ENCODE data around the gene MDH2. TPM values are rescaled to one million over a fixed set of nuclear protein-coding genes. Genes with fewer than 3 reads are reported as not detected.
"Not testable (repeated sequence)": the region's sequence is repeated elsewhere in the genome, so short reads cannot be mapped to it uniquely, and the experiment has no call there.

MDH2 gene
- polyA plus RNA-seq (2011; rRNA removed) (116 and 160 TPM in 2 replicates), polyA minus RNA-seq (2011; rRNA and poly(A)+ RNA removed) (240 and 313 TPM in 2 replicates)

- H3K4me3 ChIP-seq (ENCODE audit: low read depth, low read length): peak within 1 kb of the TSS; percentile 100
- CTCF ChIA-PET: interaction anchor here (0.6 to 1.6 kb wide), 2 partner anchors 22 to 40 kb away, joined by 3 to 4 read pairs; no protein-coding TSS in a partner anchor
- POLR2A ChIA-PET: interaction anchor here (0.5 to 1.9 kb wide), 19 partner anchors 10 to 409 kb away, joined by 3 to 9 read pairs (median 4); no protein-coding TSS in a partner anchor
- peak; percentile 83 for DNase-seq (ENCODE audit: low read depth, low spot score)
- H3K9me3 ChIP-seq (ENCODE audit: control insufficient read depth, insufficient read depth, low read length): no peaks in the 10 kb centered on the region; the same call in 1 of the 2 replicates
- peak within 1 kb of the TSS; percentile 98 for H3K27ac ChIP-seq (ENCODE audit: low read depth, low read length)
- TF ChIP-seq CTCF (IDR thresholded peaks at IDR 0.05; ENCODE audit: low read depth, low read length): no peak
- no peaks in the 10 kb centered on the region for H3K27me3 ChIP-seq (ENCODE audit: control insufficient read depth, insufficient read depth, low read length)
These were observed at the start of gene MDH2, which contains the start of gene STYXL1 for GRCh38 chr7:76047811-76048667. Gene MDH2, plus strand, starts transcription at chr7:76048106. Its CDS starts 55 bp downstream, at chr7:76048161. Gene STYXL1, minus strand, starts transcription at chr7:76048000. Its CDS starts 17,477 bp downstream, at chr7:76030523.

GRCh38 chr7:76000566-76000965 lies 47.3 kb upstream of the MDH2 start:
- no peaks in the 10 kb centered on the region; the same call in 1 of the 2 replicates for H3K9me3 ChIP-seq (ENCODE audit: control insufficient read depth, insufficient read depth, low read length)
- TF ChIP-seq CTCF (IDR thresholded peaks at IDR 0.05; ENCODE audit: low read depth, low read length): no peak
- CTCF ChIA-PET: no interaction called here
- no peaks in the 10 kb centered on the region for H3K27me3 ChIP-seq (ENCODE audit: control insufficient read depth, insufficient read depth, low read length)
- DNase-seq (ENCODE audit: low read depth, low spot score): no peak
- POLR2A ChIA-PET: no interaction called here
- H3K4me3 ChIP-seq (ENCODE audit: low read depth, low read length): no peak overlapping the region
- H3K27ac ChIP-seq (ENCODE audit: low read depth, low read length): no peak overlapping the region

- Histone ChIP-seq H3K4me3 (ENCODE audit: low read depth, low read length) (no peak overlapping the region), H3K9me3 (ENCODE audit: control insufficient read depth, insufficient read depth, low read length) (no peaks in the 10 kb centered on the region; the same call in 1 of the 2 replicates), H3K27ac (ENCODE audit: low read depth, low read length) (no peak overlapping the region), H3K27me3 (ENCODE audit: control insufficient read depth, insufficient read depth, low read length) (no peaks in the 10 kb centered on the region)
- CTCF ChIA-PET: no interaction called here
- DNase-seq (ENCODE audit: low read depth, low spot score): no peak
- TF ChIP-seq CTCF (IDR thresholded peaks at IDR 0.05; ENCODE audit: low read depth, low read length): no peak
- POLR2A ChIA-PET: no interaction called here
These were observed 45.8 kb upstream of the MDH2 start for GRCh38 chr7:76002139-76002538.

- POLR2A ChIA-PET: no interaction called here
- CTCF ChIA-PET: no interaction called here
- Histone ChIP-seq H3K4me3 (ENCODE audit: low read depth, low read length) (no peak overlapping the region), H3K9me3 (ENCODE audit: control insufficient read depth, insufficient read depth, low read length) (no peaks in the 10 kb centered on the region; the same call in 1 of the 2 replicates), H3K27ac (ENCODE audit: low read depth, low read length) (no peak overlapping the region), H3K27me3 (ENCODE audit: control insufficient read depth, insufficient read depth, low read length) (no peaks in the 10 kb centered on the region)
- TF ChIP-seq CTCF (IDR thresholded peaks at IDR 0.05; ENCODE audit: low read depth, low read length): no peak
- no peak for DNase-seq (ENCODE audit: low read depth, low spot score)
These were observed 45.1 kb upstream of the MDH2 start for GRCh38 chr7:76002822-76003221.

- Histone ChIP-seq H3K9me3 (ENCODE audit: control insufficient read depth, insufficient read depth, low read length) (no peaks in the 10 kb centered on the region; the same call in 1 of the 2 replicates), H3K27me3 (ENCODE audit: control insufficient read depth, insufficient read depth, low read length) (no peaks in the 10 kb centered on the region), H3K4me3 (ENCODE audit: low read depth, low read length) (no peak overlapping the region), H3K27ac (ENCODE audit: low read depth, low read length) (no peak overlapping the region)
- TF ChIP-seq CTCF (IDR thresholded peaks at IDR 0.05; ENCODE audit: low read depth, low read length): no peak
- DNase-seq (ENCODE audit: low read depth, low spot score): no peak
- ChIA-PET POLR2A (no interaction called here), CTCF (no interaction called here)
These were observed 44.6 kb upstream of the MDH2 start for GRCh38 chr7:76003351-76003750.

- POLR2A ChIA-PET; H3K4me3 ChIP-seq (ENCODE audit: low read depth, low read length); H3K27me3 ChIP-seq (ENCODE audit: control insufficient read depth, insufficient read depth, low read length); DNase-seq (ENCODE audit: low read depth, low spot score); CTCF ChIA-PET; H3K9me3 ChIP-seq (ENCODE audit: control insufficient read depth, insufficient read depth, low read length); H3K27ac ChIP-seq (ENCODE audit: low read depth, low read length): not testable (repeated sequence)
These were observed 42.9 kb upstream of the MDH2 start for GRCh38 chr7:76005004-76005403.

All from AG04450 (cell line).